Stimulated activated CD8-positive, alpha-beta memory T cell treated with anti-CD3 and anti-CD28 coated beads, Interleukin-15, amount 100 ng/mL, for 4 hours (primary cell): Measurements from ENCODE around the gene SH3D19.
"Not testable (repeated sequence)": the region's sequence is repeated elsewhere in the genome, so short reads cannot be mapped to it uniquely, and the experiment has no call there.

ENCODE experiments used
- DNase-seq, 2 donors: peaks; one replicate each; pipeline ENCODE4 v3.0.0-alpha.2; 2020; ENCODE audit warnings: low read depth in 2 of 2

SH3D19 gene

GRCh38 chr4:151321586-151321985, 3.8 kb downstream of the SH3D19 start:
- no peak for DNase-seq

DNA sequence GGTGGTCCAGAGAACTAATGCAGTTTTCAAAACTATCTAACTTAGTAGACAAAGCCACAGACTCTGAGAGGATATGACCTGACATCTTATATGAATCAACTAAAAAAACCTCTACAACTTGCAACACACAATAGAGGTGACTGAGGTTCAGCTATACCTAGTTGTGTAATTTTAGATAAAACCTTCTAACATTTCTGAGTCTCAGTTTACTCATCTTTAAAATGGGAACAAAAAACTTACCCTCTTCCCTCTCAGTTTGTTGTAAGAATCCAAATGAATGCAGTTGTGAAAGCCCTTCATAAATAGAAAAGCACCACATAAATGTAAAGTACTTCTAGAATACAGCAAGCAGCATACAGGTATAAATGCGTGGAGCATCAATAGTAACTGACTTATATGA, 5.9 kb downstream of the SH3D19 start:
- no peak for DNase-seq

- no peak for DNase-seq
Measured at GRCh38 chr4:151318307-151319006, 6.9 kb downstream of the SH3D19 start.

GRCh38 chr4:151316645-151317044, 8.8 kb downstream of the SH3D19 start:
- no peak for DNase-seq

DNA sequence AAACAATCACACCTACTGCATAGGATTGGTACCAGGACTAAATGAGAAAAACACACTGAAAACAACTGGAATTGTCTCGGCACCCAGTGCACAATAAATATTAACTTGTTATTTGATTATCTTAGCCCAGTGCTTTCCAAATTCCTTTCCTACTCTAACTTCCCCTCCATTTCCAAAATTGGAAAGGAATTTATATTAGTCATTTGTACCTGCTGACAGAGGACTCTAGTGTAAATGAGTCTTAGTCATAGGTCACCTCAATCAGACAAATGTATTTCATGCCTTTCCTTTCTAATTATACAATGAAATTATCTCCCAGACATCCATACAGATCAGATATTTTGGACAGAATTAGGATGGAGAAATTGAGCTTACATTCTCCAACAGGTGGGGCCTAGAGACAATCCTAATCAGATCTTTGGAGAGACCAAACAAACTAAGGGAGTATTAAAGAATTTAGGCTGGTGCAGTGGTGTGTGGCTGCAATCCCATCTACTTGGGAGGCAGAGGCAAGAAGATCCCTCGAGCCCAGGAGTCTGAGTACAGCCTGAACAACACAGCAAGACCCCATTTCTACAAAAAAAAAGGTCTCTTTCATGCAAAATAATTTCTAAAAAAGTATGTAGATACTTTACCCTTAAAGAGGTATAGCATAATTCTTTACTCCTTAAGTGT, 10.1 kb downstream of the SH3D19 start:
- no peak for DNase-seq

DNA sequence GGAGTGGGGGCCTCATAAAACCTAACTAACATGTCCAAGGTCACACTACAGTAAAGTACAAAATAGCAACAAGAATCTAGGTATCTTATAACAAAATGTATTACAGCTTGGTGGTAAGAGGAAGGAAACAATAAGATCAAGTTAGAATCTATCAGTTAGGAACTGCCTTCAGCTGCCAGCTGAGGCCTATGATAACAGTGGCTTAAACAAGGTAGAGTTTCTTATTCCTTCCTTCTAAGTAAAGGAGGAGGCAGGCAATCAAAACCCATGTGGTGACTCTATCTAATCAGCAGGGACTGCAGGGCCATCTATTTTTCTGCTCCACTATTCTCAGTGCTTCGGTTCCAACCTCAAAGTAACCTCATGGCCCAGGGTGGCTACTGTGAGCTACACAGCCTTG, 10.9 kb downstream of the SH3D19 start:
- DNase-seq: no peak

DNA sequence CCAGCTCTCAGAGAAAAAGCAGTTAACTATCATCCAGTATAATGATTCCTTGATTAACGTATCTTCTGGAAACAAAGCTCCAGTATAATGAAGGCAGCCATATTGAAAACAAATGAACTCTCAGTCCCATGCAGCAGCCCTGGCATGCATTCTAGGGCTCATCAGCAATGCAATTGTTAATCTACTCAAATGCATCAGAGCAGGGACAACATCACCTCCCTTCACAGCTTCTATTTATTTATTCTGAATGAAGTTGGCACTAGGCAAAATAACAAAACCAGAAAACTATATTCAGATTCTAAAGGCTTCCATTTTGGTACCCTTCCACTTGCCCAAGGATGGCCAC, 11.4 kb downstream of the SH3D19 start:
- no peak for DNase-seq

GRCh38 chr4:151313306-151314009, 11.9 kb downstream of the SH3D19 start:
- DNase-seq: no peak

GRCh38 chr4:151310124-151310728, 15.2 kb downstream of the SH3D19 start:
- no peak for DNase-seq

DNA sequence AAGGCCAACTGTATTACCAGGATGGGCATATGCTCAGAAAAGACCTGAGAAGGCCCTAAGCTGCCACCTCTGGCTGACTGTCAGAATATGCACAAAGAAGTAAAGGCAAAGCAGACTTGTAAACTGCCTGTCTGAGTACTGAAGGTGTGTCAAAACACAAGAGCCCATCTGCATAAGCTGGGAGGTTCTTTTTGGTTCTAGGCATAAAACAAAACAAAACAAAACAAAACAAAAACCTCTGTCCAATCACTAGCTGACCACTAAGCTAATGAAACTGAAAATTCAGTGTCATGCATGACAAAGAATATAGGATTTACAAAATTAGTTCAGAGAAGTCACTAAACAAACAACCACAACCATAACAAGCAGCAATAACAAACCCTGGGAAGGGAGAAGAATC, 20.6 kb downstream of the SH3D19 start:
- DNase-seq: no peak

DNA sequence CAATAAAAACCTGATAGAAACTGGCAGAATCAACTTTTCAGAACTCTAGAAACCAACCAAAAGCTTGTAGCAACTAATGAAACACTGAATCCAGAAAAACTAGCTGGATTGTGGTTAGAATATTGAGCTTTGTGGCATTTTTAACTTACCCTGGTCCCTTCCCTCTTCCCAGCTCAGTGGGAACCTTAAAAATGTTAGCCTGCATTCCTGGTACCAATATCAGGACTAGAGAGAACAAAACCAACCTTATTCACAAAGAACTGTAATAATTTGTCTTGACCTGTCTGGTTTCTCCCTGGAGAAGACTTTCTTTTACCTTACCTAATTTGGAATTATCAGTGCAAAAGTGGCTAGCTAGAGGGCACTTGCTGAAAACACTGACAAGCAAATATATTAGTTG, 21.2 kb downstream of the SH3D19 start:
- no peak for DNase-seq

- DNase-seq: no peak
Measured at GRCh38 chr4:151302432-151302831, 23.0 kb downstream of the SH3D19 start.

- DNase-seq: no peak
Measured at GRCh38 chr4:151297170-151297569, 28.2 kb downstream of the SH3D19 start.

GRCh38 chr4:151296227-151296626, 29.2 kb downstream of the SH3D19 start:
- no peak for DNase-seq

- no peak for DNase-seq
Measured at GRCh38 chr4:151294833-151295496, 30.4 kb downstream of the SH3D19 start.

GRCh38 chr4:151292038-151292437, 33.4 kb downstream of the SH3D19 start:
- DNase-seq: no peak

DNA sequence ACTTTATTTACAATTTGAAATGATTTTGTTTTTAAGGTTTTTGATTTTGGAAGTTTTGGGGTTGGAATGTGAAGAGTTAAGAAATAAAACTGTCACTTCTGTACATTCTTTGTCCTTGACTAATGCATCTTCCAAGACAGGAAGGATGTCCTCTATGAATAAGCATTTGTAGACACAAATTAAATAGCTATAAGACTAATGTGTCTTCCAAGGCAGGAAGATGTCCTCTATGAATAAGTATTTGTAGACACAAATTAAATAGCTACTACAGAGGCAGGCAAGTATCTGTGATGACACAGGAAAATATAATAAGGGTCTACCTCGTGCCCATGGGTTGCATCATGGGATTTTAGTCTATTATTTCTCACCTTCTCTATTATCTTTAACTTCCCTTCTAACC, 33.9 kb downstream of the SH3D19 start:
- DNase-seq: no peak

GRCh38 chr4:151287409-151287808, 38.0 kb downstream of the SH3D19 start:
- no peak for DNase-seq

GRCh38 chr4:151284534-151285245, 40.7 kb downstream of the SH3D19 start:
- no peak for DNase-seq

- no peak for DNase-seq
Measured at GRCh38 chr4:151276787-151277562, 48.4 kb downstream of the SH3D19 start, which contains the start of gene PRSS48. PRSS48 (plus strand) TSS chr4:151277161; CDS start chr4:151277173, 12 bp downstream.

- not testable (repeated sequence) for DNase-seq
Measured at GRCh38 chr4:151268905-151269304, 56.5 kb downstream of the SH3D19 start.
